HEK293T (cell line): ENCODE measurements around the gene TM9SF4.

Source experiments
- ARNT ChIP-seq: fragments of 450-650 bp; IDR thresholded peaks from 2 replicates; pipeline ENCODE4 v1.6.1; 2017; ENCODE audit warnings: mild to moderate bottlenecking
- BHLHE40 ChIP-seq: fragments of 450-650 bp; IDR thresholded peaks from 2 replicates; pipeline ENCODE4 v1.6.1; 2016; ENCODE audit warnings: mild to moderate bottlenecking, moderate library complexity, borderline replicate concordance
- ELF4 ChIP-seq: fragments of 450-650 bp; IDR thresholded peaks from 2 replicates; pipeline ENCODE4 v1.6.1; 2017; ENCODE audit warnings: antibody characterized with exemption
- FOXM1 ChIP-seq: fragments of 450-650 bp; IDR thresholded peaks from 2 replicates; pipeline ENCODE4 v1.6.1; 2017; ENCODE audit warnings: mild to moderate bottlenecking, borderline replicate concordance
- SUZ12 ChIP-seq: fragments of 450-650 bp; IDR thresholded peaks from 2 replicates; pipeline ENCODE4 v1.6.1; 2016; ENCODE audit warnings: mild to moderate bottlenecking
- TARDBP ChIP-seq: fragments of 450-650 bp; IDR thresholded peaks from 2 replicates; pipeline ENCODE4 v1.6.1; 2016

- no peak for TF ChIP-seq ELF4
- TF ChIP-seq TARDBP, result no peak
- no peak for TF ChIP-seq FOXM1
- no peak for TF ChIP-seq BHLHE40
- TF ChIP-seq ARNT, result no peak
- no peak for TF ChIP-seq SUZ12
Measured at GRCh38 chr20:32111156-32111686, 1.7 kb downstream of the TM9SF4 start.
